K562 (cell line): ENCODE measurements around the gene ANKFN1. TPM values are rescaled to one million over a fixed set of nuclear protein-coding genes. Genes with fewer than 3 reads are reported as not detected.
A peak's percentile ranks its signal among the peaks of the same experiment; 100 is the strongest.

Experiments
- ATAC-seq: fragments of 200-7000 bp; cut with Tn5 transposase; 3 replicates; pipeline ENCODE4 v1.9.1; 2020; ENCODE audit warnings: moderate library complexity
- BruUV-seq: library from RNA; stranded (reverse); fragments of 400-500 nt; replicated peaks from 2 replicates; lab custom pipeline; 2021; lab: Mats Ljungman, UMichigan
- CTCF ChIA-PET: fragments of 300-600 bp; formaldehyde crosslinking; extraction: SDS; loops from one replicate; lab custom pipeline; 2021; ENCODE audit warnings: low intra/inter-chr PET ratio; lab: Yijun Ruan, JAX
- POLR2A ChIA-PET: fragments of 300-600, 350-650 bp; sonication (Branson Sonifier 250); formaldehyde crosslinking; extraction: SDS; loops from one replicate; lab custom pipeline; 2021; ENCODE audit warnings: antibody characterized with exemption, inconsistent platforms; lab: Yijun Ruan, JAX
- DNase-seq, 4 experiments: peaks; one replicate each; pipeline versions ENCODE4 v3.0.0 to v3.0.0-alpha.2; 2011 to 2018; ENCODE audit warnings: low spot score in 3 of 4, mixed read lengths in 3 of 4; ENCODE audit errors: extremely low read depth in 1 of 4
- FAIRE-seq: peaks from 2 replicates; lab custom pipeline; 2011; peaks lifted over from hg19 to GRCh38; lab: Jason Lieb, UNC
- H2AFZ ChIP-seq: 2 replicates; pipeline ENCODE4 v1.6.0; 2011; ENCODE audit warnings: low read depth, low read length, control low read depth, inconsistent platforms
- H3K27ac ChIP-seq: fragments of 200-600 bp; 3 replicates; pipeline ENCODE4 v1.8.0; 2011; ENCODE audit warnings: low read depth, mild to moderate bottlenecking, control low read depth, inconsistent platforms, low read length, moderate library complexity, mixed read lengths; ENCODE audit errors: extremely low read depth
- H3K27me3 ChIP-seq, 2 experiments: fragments of 300-600 bp in 1 of 2; 2 replicates in 1 of 2; 3 replicates in 1 of 2; pipeline versions ENCODE4 v1.6.0 to v1.8.0; 2011; ENCODE audit warnings: inconsistent platforms in 2 of 2, low read length in 2 of 2, mild to moderate bottlenecking in 1 of 2, mixed read lengths in 1 of 2, moderate library complexity in 1 of 2; ENCODE audit not compliant: control insufficient read depth in 2 of 2, insufficient read depth in 2 of 2
- H3K36me3 ChIP-seq: fragments of 300-600 bp; 3 replicates; pipeline ENCODE4 v1.8.0; 2011; ENCODE audit warnings: mild to moderate bottlenecking, low read length, inconsistent platforms; ENCODE audit not compliant: control insufficient read depth, insufficient read depth
- H3K4me1 ChIP-seq, 2 experiments: fragments of 200-600 bp in 1 of 2; replicated peaks in 1 of 2; 2 replicates in 1 of 2; 3 replicates in 1 of 2; pipeline versions ENCODE4 v1.5.1 to v1.8.0; 2011; ENCODE audit warnings: inconsistent platforms in 2 of 2, low read length in 2 of 2, mild to moderate bottlenecking in 1 of 2, mixed read lengths in 1 of 2, moderate library complexity in 1 of 2; ENCODE audit not compliant: control insufficient read depth in 2 of 2, insufficient read depth in 2 of 2
- H3K4me2 ChIP-seq: 2 replicates; pipeline ENCODE4 v1.6.1; 2011; ENCODE audit warnings: low read length, control low read depth, inconsistent platforms, mixed read lengths; ENCODE audit not compliant: insufficient read depth
- H3K4me3 ChIP-seq: fragments of 200-600 bp; sonication (generic), shearing (Covaris generic); 2 replicates; pipeline ENCODE4 v1.5.1; 2016; ENCODE audit warnings: control low read depth, inconsistent platforms
- H3K79me2 ChIP-seq: fragments of 200-600 bp; 3 replicates; pipeline ENCODE4 v1.8.0; 2011; ENCODE audit warnings: low read length, inconsistent platforms; ENCODE audit not compliant: control insufficient read depth, insufficient read depth
- H3K9ac ChIP-seq, 2 experiments: 2 replicates each; pipeline versions ENCODE4 v1.6.0 to v1.6.1; 2011; ENCODE audit warnings: low read depth in 2 of 2, low read length in 2 of 2, control low read depth in 1 of 2, inconsistent platforms in 1 of 2, mild to moderate bottlenecking in 1 of 2, mixed read lengths in 1 of 2; ENCODE audit not compliant: insufficient read depth in 1 of 2
- H3K9me1 ChIP-seq: one replicate; pipeline ENCODE4 v1.6.0; 2011; ENCODE audit warnings: inconsistent platforms, mild to moderate bottlenecking, low read length, moderate library complexity; ENCODE audit not compliant: control insufficient read depth, insufficient read depth
- H3K9me3 ChIP-seq: replicated peaks from 2 replicates; pipeline ENCODE4 v1.5.1; 2011; ENCODE audit warnings: low read depth, low read length, inconsistent platforms; ENCODE audit not compliant: control insufficient read depth, insufficient read depth
- H4K20me1 ChIP-seq: replicated peaks from 2 replicates; pipeline ENCODE4 v1.6.1; 2011; ENCODE audit warnings: low read length, inconsistent platforms, mixed read lengths; ENCODE audit not compliant: control insufficient read depth, insufficient read depth
- GTF2F1 ChIP-seq: IDR thresholded peaks from 2 replicates; pipeline ENCODE4 v1.6.1; 2011; ENCODE audit warnings: low read depth, low read length, improper control_type of control experiment
- RBFOX2 ChIP-seq: fragments of 200-400 bp; formaldehyde crosslinking; IDR thresholded peaks from 2 replicates; pipeline ENCODE4 v1.6.1; 2017; ENCODE audit warnings: low read depth, mild to moderate bottlenecking, low read length, moderate library complexity
- WGBS: fragments of 100-300 bp; shearing (Covaris generic); methylation state at CpG from one replicate; pipeline ENCODE4 v1.1.6; 2016; ENCODE audit warnings: low coverage, mixed read lengths; ENCODE audit not compliant: insufficient coverage; ENCODE audit errors: missing lambda C conversion rate; 5-methylcytosine and 5-hydroxymethylcytosine counted together
- in situ Hi-C: fragments of 300-500 bp; cut with MboI; formaldehyde crosslinking; loops from 4 replicates; pipeline ENCODE4 v1.15.0; 2018; ENCODE audit warnings: inconsistent platforms, mixed read lengths
- intact Hi-C: fragments of 100-400 bp; cut with micrococcal nuclease; formaldehyde crosslinking; loops from 2 replicates; pipeline ENCODE4 v1.14.2; 2022
- polyA plus RNA-seq, 8 experiments: library from polyadenylated mRNA; depleted of rRNA in 4 of 8; stranded (reverse) in 5 of 8; unstranded in 3 of 8; fragments of >200 nt; fragmentation: Nextera tagmentation in 2 of 8; fragmentation: Illumina TruSeq in 1 of 8; extraction: Ambion mirVana in 2 of 8; extraction: Trizol in 1 of 8; gene quantifications; 2 replicates each; pipeline versions ENCODE4 v1.2.1 to v1.2.3, GENCODE V29; 2011 to 2014; ENCODE audit warnings: inconsistent platforms in 1 of 8, missing spikeins in 1 of 8
- total RNA-seq, 7 experiments: library from RNA; depleted of rRNA in 6 of 7; stranded (reverse); fragments of >200 nt in 6 of 7; fragmentation: Illumina TruSeq in 2 of 7; extraction: Trizol in 2 of 7; gene quantifications; 2 replicates each; pipeline versions ENCODE4 v1.2.1 to v1.2.3, GENCODE V29; 2011 to 2021; ENCODE audit warnings: low replicate concordance in 1 of 7

The ANKFN1 gene
- total and polyA plus RNA-seq, 9 of the 15 experiments (the other 6 are each of a cell fraction or from before 2014, with no cell fraction given): 0.04 to 0.39 (median 0.15) TPM; not detected in 1

DNA sequence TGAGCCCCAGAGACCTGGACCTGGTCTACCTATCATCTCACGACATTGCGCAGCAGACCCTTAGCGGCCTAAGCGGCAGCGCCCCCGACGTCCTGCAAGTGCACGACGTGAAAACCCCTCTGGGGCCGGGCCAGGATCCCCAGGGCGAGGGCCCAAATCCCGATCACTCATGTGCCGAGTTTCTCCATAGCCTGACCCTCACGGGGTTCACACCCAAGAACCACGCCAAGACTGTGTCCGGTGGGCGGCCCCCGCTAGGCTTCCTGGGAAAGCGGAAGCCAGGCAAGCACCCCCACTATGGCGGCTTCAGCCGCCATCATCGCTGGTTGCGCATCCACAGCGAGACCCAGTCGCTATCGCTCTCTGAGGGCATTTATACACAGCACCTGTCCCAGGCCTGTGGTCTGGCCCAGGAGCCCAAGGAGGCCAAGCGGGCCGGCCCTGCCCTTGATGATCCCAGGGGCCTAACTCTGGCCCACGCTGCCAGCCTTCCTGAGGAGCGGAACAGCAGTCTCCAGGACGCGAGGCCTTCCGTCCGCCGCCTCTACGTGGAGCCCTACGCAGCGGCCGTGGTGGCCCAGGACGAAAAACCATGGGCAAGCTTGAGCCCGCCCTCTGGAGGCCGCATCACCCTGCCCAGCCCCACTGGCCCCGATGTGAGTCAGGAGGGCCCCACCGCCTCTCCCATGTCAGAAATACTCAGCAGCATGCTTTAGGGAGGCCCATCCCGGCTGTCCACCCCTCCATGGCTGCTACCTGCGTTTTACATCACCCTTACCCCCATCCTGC is 357.5 kb downstream of the ANKFN1 start (continued):
- TF ChIP-seq RBFOX2: peak; percentile 33; the same call in 1 of the 2 replicates

DNA sequence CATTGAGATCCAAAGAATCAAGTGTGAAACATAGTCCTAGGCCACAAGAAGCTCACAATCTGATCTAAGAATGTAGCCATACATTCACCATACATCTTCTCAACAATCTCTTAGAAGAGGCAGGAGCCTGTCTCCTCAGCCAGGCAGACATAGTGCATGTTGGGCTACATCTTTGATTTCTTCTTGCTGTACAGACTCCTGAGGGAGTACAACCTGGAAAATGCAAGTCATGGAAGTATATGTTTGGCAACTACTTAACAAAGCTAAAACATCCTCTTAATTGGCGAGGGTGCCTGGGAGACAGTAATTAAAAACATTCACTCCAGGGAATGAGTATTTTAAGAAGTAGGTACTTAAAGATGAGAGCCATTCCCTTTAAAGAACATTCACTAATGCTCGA is 361.0 kb downstream of the ANKFN1 start:
- Histone ChIP-seq H3K9me1 (no peaks in the 10 kb centered on the region), H3K79me2 (no peaks in the 10 kb centered on the region), H4K20me1 (no peaks in the 10 kb centered on the region), H3K27ac (no peak overlapping the region), H3K4me1 (peaks cover 0 to 9% of the 10 kb centered on the region in 2 experiments; a peak in 1 of 5 replicates)
- 0% methylated on average over 2 of the region's 2 CpGs for WGBS
- ChIA-PET POLR2A (interaction anchor here (0.8 to 1.1 kb wide), 3 partner anchors 12 to 202 kb away, joined by 3 read pairs; no protein-coding TSS in a partner anchor), CTCF (no interaction called here)
- BruUV-seq: no TSS peak
- intact Hi-C loops: no loop called here
- no peak for TF ChIP-seq GTF2F1
- TF ChIP-seq, all 486 proteins: peak for 0
- peaks cover 5 to 6% of the 10 kb centered on the region in 2 experiments; a peak in 2 of 5 replicates for H3K27me3 ChIP-seq
- DNase-seq (no peak), ATAC-seq (no peak), FAIRE-seq (no peak)
- no peak overlapping the region for H3K4me3 ChIP-seq
- no peak overlapping the region for H2AFZ ChIP-seq
- no peaks in the 10 kb centered on the region for H3K36me3 ChIP-seq
- no peaks in the 10 kb centered on the region for H3K9me3 ChIP-seq
- H3K4me2 ChIP-seq: no peak overlapping the region
- in situ Hi-C loops: no loop called here
- H3K9ac ChIP-seq: no peak overlapping the region
